NCI-H526 (cell line): ENCODE measurements around the gene ABI3BP.

Experiments used
- DNase-seq, 2 experiments: peaks; one replicate each; lab custom pipeline; 2025; lab: John Stamatoyannopoulos, UW

The ABI3BP gene

GRCh38 chr3:100984308-100984707 lies 8.9 kb downstream of the ABI3BP start:
- no peak for DNase-seq

GRCh38 chr3:100982710-100983109 lies 10.5 kb downstream of the ABI3BP start:
- DNase-seq = no peak

GRCh38 chr3:100981164-100981911 lies 11.9 kb downstream of the ABI3BP start:
- no peak for DNase-seq

GRCh38 chr3:100978011-100978659 lies 15.1 kb downstream of the ABI3BP start:
- no peak for DNase-seq

GRCh38 chr3:100976611-100977010 lies 16.6 kb downstream of the ABI3BP start:
- DNase-seq = no peak

GRCh38 chr3:100975714-100976113 lies 17.5 kb downstream of the ABI3BP start:
- no peak for DNase-seq

- no peak for DNase-seq
These were observed 19.6 kb downstream of the ABI3BP start for GRCh38 chr3:100973594-100973993.

- DNase-seq = no peak
These were observed 20.4 kb downstream of the ABI3BP start for GRCh38 chr3:100972867-100973266.

GRCh38 chr3:100972301-100972844 lies 20.8 kb downstream of the ABI3BP start:
- DNase-seq = peak; percentile 13 to 17

- DNase-seq = no peak
These were observed 21.4 kb downstream of the ABI3BP start for GRCh38 chr3:100971798-100972197.

- DNase-seq = no peak
These were observed 22.7 kb downstream of the ABI3BP start for GRCh38 chr3:100970477-100970990.

GRCh38 chr3:100968932-100969906 lies 24.0 kb downstream of the ABI3BP start:
- no peak for DNase-seq

- DNase-seq = no peak
These were observed 26.4 kb downstream of the ABI3BP start for GRCh38 chr3:100966807-100967206.

GRCh38 chr3:100966049-100966491 lies 27.2 kb downstream of the ABI3BP start:
- DNase-seq = no peak

- DNase-seq = no peak
These were observed 30.2 kb downstream of the ABI3BP start for GRCh38 chr3:100963041-100963440.

GRCh38 chr3:100957261-100957986 lies 35.8 kb downstream of the ABI3BP start:
- no peak for DNase-seq

- no peak for DNase-seq
These were observed 36.9 kb downstream of the ABI3BP start for GRCh38 chr3:100956276-100956675.

- no peak for DNase-seq
These were observed 38.2 kb downstream of the ABI3BP start for GRCh38 chr3:100954990-100955389.

- DNase-seq = no peak
These were observed 38.9 kb downstream of the ABI3BP start for GRCh38 chr3:100954199-100954935.

GRCh38 chr3:100953103-100953502 lies 40.1 kb downstream of the ABI3BP start:
- DNase-seq = no peak
